BE2C (cell line): ENCODE data around the gene C19orf81.

Source experiments
- DNase-seq: peaks from one replicate; pipeline ENCODE4 v3.0.0-alpha.2; 2020
- H3K27me3 ChIP-seq: fragments of 250-450 bp; sonication (Bioruptor Pico); 2 replicates; pipeline ENCODE4 v1.5.1; 2020; ENCODE audit warnings: mild to moderate bottlenecking
- H3K36me3 ChIP-seq: fragments of 250-450 bp; sonication (Bioruptor Pico); 2 replicates; pipeline ENCODE4 v1.5.1; 2020; ENCODE audit warnings: mild to moderate bottlenecking
- H3K4me1 ChIP-seq: fragments of 250-450 bp; sonication (Bioruptor Pico); 2 replicates; pipeline ENCODE4 v1.5.1; 2020
- H3K4me3 ChIP-seq: 2 replicates; pipeline ENCODE4 v1.5.1; 2011; ENCODE audit warnings: low read depth, low read length
- H3K9me3 ChIP-seq: fragments of 250-450 bp; sonication (Bioruptor Pico); 2 replicates; pipeline ENCODE4 v1.5.1; 2020
- CTCF ChIP-seq: IDR thresholded peaks from 2 replicates; pipeline ENCODE4 v1.5.1; 2012; ENCODE audit warnings: mild to moderate bottlenecking, low read depth, low read length

Gene C19orf81

GRCh38 chr19:50629801-50630200 lies 19.4 kb upstream of the C19orf81 start:
- Histone ChIP-seq H3K4me1 (no peaks in the 10 kb centered on the region), H3K27me3 (no peaks in the 10 kb centered on the region), H3K36me3 (no peaks in the 10 kb centered on the region), H3K9me3 (no peaks in the 10 kb centered on the region), H3K4me3 (no peak overlapping the region)
- no peak for DNase-seq
- no peak for TF ChIP-seq CTCF

- TF ChIP-seq CTCF = peak; percentile 17; the same call in 1 of the 2 replicates
- Histone ChIP-seq H3K4me3 (no peak overlapping the region), H3K4me1 (no peaks in the 10 kb centered on the region), H3K27me3 (peaks cover under 1% of the 10 kb centered on the region), H3K9me3 (no peaks in the 10 kb centered on the region), H3K36me3 (no peaks in the 10 kb centered on the region)
- no peak for DNase-seq
Observed at GRCh38 chr19:50632151-50632835, 17.0 kb upstream of the C19orf81 start.

- no peak for TF ChIP-seq CTCF
- no peak overlapping the region for H3K4me3 ChIP-seq
- no peaks in the 10 kb centered on the region for H3K9me3 ChIP-seq
- H3K4me1 ChIP-seq = no peaks in the 10 kb centered on the region
- no peaks in the 10 kb centered on the region for H3K36me3 ChIP-seq
- peaks cover 11% of the 10 kb centered on the region for H3K27me3 ChIP-seq
- no peak for DNase-seq
Observed at GRCh38 chr19:50633359-50633758, 15.9 kb upstream of the C19orf81 start.

GRCh38 chr19:50633973-50634372 lies 15.3 kb upstream of the C19orf81 start:
- DNase-seq = no peak
- Histone ChIP-seq H3K9me3 (no peaks in the 10 kb centered on the region), H3K27me3 (peaks cover 17% of the 10 kb centered on the region), H3K4me3 (no peak overlapping the region), H3K36me3 (no peaks in the 10 kb centered on the region), H3K4me1 (no peaks in the 10 kb centered on the region)
- TF ChIP-seq CTCF = no peak

GRCh38 chr19:50636317-50637085 lies 12.7 kb upstream of the C19orf81 start:
- no peak for DNase-seq
- Histone ChIP-seq H3K4me3 (no peak overlapping the region), H3K4me1 (no peaks in the 10 kb centered on the region), H3K36me3 (no peaks in the 10 kb centered on the region), H3K27me3 (peaks cover 18% of the 10 kb centered on the region), H3K9me3 (no peaks in the 10 kb centered on the region)
- TF ChIP-seq CTCF = no peak

- no peak for TF ChIP-seq CTCF
- Histone ChIP-seq H3K27me3 (peaks cover 28% of the 10 kb centered on the region), H3K4me1 (no peaks in the 10 kb centered on the region), H3K36me3 (no peaks in the 10 kb centered on the region), H3K9me3 (no peaks in the 10 kb centered on the region), H3K4me3 (peak overlapping the region; percentile 76)
- DNase-seq = no peak
Observed at GRCh38 chr19:50638600-50638999, 10.6 kb upstream of the C19orf81 start.
